Prostate gland (tissue), 2 donors: ENCODE results near the gene PTGER1.

ENCODE experiments used
- CTCF ChIP-seq, 4 experiments: fragments of 200-600 bp in 2 of 4; fragments of 450-650 bp in 2 of 4; sonication (generic) in 2 of 4; IDR thresholded peaks; 1 replicate in 3 of 4; 2 replicates in 1 of 4; pipeline ENCODE4 v1.5.1; 2016 to 2019; ENCODE audit warnings: antibody characterized with exemption in 4 of 4, mild to moderate bottlenecking in 2 of 4, moderate library complexity in 2 of 4
- POLR2A ChIP-seq: fragments of 450-650 bp; IDR thresholded peaks from one replicate; pipeline ENCODE4 v1.6.1; 2016; ENCODE audit warnings: antibody characterized with exemption, mild to moderate bottlenecking
- POLR2AphosphoS5 ChIP-seq: sonication (generic); formaldehyde crosslinking; IDR thresholded peaks from one replicate; pipeline ENCODE4 v1.6.1; 2017; ENCODE audit warnings: antibody characterized with exemption

DNA sequence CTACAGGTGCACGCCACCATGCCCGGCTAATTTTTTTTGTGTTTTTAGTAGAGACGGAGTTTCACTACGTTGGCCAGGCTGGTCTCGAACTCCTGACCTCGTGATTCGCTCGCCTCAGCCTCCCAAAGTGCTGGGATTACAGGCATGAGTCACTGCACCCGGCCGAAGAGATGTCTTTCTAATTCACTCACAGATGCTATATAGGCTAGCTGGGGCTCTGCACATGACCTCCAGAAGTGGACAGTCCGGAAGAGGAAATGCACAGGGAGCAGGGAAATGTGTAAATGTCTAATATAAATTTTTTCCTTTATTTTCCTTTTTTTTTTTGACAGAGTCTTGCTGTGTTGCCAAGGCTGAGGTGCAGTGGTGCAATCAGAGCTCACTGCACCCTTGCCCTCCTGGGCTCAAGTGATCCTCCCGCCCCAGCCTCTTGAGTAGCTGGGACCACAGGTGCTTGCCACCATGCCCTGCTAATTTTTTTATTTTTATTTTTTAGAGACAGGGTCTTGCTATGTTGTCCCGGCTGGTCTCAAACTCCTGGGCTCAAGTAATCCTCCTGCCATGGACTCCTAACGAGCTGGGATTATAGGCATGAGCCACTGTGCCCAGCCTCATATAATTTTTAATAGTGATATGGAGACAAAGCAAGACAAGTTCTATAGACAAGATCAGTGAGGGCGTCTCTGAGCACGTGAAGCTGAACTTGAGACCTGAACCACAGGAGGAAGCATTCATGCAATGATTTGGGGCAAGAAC is 12.4 kb upstream of the PTGER1 start:
- TF ChIP-seq POLR2A: no peak
- no peak for TF ChIP-seq CTCF (IDR thresholded peaks at IDR 0.05)
- TF ChIP-seq POLR2AphosphoS5: no peak
